GM18505 (cell line): ENCODE results near the gene MUC4.

Source experiments
- ATAC-seq: cut with Tn5 transposase; IDR thresholded peaks from one replicate; pipeline ENCODE4 v1.9.1; 2021; ENCODE audit not compliant: unreplicated experiment
- POLR2A ChIP-seq: IDR thresholded peaks from 4 replicates; pipeline ENCODE4 v1.6.1; 2011; ENCODE audit warnings: borderline replicate concordance; ENCODE audit not compliant: insufficient read depth, insufficient read length; ENCODE audit errors: extremely low read depth

Gene MUC4

GRCh38 chr3:195708626-195709481 is 102.9 kb downstream of the MUC4 start:
- no peak for TF ChIP-seq POLR2A
- ATAC-seq: no peak

DNA sequence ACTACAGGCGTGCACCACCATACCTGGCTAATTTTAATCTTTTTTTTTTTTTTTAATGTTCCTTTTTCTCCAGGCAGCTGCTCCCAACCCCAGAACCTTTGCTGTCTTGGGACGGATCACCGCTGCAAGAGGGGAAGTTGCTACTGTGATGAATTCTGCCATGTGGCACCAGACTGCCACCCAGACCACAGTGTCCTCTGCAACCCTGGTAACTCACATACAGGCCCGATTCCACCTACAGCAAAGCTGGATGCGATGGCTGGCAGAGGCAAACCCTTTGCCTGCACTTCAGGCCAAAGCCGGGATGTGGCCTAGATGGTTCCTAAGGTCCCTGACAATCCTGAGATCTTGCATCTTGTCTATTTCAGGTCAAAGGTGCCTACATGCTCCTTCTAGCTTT is 103.7 kb downstream of the MUC4 start:
- no peak for TF ChIP-seq POLR2A
- no peak for ATAC-seq

- no peak for TF ChIP-seq POLR2A
Measured at GRCh38 chr3:195705081-195705991, 106.4 kb downstream of the MUC4 start.

DNA sequence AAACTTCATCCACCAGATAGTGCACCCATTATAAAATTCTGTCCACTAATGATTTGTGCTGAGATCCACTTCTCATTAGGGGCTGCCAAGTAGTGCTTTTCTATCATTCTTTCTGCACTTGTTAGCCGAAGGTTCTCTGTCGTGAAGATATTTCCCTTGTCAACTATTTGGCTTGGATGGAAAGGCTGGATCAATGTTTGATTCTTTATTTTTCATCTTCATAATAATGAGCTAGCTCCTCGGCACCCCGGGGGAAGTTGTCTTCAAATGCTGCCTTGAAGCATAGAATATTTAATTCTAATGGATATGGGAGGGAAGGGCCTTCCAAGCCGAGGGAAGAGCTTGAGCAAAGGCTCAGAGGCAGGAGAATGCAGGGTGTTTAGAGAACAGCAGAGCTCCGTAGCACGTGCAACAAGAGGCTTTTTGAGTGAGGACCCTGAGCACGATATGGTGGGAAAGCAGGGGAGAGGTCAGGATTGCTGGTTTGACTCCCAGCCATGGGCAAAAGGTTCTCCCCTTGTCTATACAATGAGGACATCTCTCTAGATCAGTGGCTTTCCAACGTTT is 107.2 kb downstream of the MUC4 start:
- ATAC-seq: no peak
- no peak for TF ChIP-seq POLR2A

More at GRCh38 chr3:195705081-195705991, 106.4 kb downstream of the MUC4 start:
- no peak for ATAC-seq

GRCh38 chr3:195703776-195704175 is 108.0 kb downstream of the MUC4 start:
- no peak for ATAC-seq
- TF ChIP-seq POLR2A: no peak

DNA sequence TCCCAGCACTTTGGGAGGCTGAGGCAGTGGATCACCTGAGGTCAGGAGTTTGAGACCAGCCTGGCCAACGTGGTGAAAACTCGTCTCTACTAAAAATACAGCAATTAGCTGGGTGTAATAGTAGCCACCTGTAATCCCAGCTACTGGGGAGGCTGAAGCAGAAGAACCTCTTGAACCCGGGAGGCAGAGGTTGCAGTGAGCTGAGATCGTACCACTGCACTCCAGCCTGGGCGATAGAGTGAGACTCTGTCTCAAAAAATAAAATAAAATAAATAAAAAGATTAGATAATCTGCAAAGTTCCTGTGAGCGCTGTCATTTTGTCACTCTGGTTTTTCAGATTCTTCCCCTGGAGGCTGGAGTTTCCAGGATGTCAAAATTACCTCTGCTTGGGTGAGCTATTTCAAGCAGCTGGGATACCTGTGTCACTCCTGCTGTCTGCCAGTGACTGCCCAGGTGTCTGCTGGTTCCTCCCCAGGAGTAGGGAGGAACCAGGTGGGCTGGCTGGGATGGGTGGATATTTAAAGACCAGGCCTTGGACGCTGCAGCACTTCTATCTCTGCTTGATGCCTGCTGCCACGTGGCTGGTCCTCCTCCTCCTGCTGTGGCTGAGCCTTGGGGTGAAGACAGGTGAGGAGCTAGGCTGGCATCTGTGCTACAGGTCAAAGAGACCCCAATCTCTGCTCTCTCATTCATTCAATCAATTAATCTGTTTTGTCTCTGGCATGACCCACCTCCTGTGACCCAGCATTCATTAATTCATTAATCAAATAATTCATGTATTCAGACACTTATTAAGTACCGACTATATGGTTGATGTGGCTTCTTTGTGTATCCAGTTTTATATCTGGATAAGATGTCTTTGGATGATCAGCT is 110.5 kb downstream of the MUC4 start:
- no peak for ATAC-seq

GRCh38 chr3:195700319-195700718 is 111.4 kb downstream of the MUC4 start:
- TF ChIP-seq POLR2A: no peak
- ATAC-seq: no peak

More for the DNA sequence above, 110.5 kb downstream of the MUC4 start:
- TF ChIP-seq POLR2A: no peak

GRCh38 chr3:195699860-195700259 is 111.9 kb downstream of the MUC4 start:
- TF ChIP-seq POLR2A: no peak
- ATAC-seq: no peak

GRCh38 chr3:195699388-195699771 is 112.3 kb downstream of the MUC4 start:
- ATAC-seq: no peak
- no peak for TF ChIP-seq POLR2A

DNA sequence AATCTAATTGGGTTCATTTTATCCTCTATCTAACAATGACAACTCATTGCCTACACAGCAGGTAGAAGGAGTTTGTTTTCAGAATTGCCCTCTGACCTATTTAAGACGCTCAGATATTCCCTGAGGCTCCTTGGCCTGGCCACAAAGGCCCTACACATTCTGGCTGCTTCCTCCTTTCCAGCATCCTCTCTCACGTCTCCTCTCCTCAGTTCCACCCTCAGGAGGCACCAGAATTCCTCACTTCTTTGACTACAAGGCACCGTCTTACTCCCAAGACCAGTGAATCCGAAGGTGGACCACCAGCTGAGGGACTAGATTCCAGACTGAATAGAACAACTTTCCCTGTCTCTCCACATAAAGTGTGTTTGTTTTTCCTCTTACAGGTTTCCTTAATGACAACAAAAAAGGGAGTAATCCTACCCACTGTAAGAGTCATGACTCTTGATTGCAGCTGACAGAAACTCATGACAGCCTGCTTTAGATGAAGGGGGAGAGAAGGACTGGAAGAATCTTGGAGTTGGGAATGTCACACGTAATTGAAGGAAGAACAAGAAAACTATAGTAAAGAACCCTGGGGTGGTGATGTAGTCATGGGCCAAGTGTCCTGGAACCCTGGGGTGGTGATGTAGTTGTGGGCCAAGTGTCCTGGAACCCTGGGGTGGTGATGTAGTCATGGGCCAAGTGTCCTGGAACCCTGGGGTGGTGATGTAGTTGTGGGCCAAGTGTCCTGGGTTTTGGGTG is 112.9 kb downstream of the MUC4 start:
- no peak for ATAC-seq
- no peak for TF ChIP-seq POLR2A

DNA sequence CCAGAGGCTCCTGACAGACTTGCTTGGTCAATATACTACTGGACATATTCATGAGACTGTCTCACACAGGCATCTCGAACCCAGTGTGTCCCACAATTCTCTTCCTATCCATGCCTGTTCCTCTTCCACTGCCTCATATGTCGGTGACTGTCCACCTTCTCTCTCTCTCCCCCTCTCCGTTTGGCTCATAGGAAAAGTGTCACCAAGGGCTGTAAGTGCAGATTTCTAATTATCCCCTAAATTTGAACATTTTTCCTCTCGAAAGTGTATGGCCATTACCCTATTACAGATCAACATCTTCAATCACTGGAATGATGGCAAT is 113.4 kb downstream of the MUC4 start:
- ATAC-seq: no peak
- TF ChIP-seq POLR2A: no peak
